Measurements from ENCODE around the gene GRB14. TPM values are rescaled to one million over a fixed set of nuclear protein-coding genes. Genes with fewer than 3 reads are reported as not detected.

Gene GRB14
- total RNA-seq, 2 donors from 2014 or later, result 1.7 to 2.0 TPM

- no peak overlapping the region for H3K27ac ChIP-seq
- intact Hi-C loops (cut with DNase I), result no loop called here
- H3K4me1 ChIP-seq, result no peaks in the 10 kb centered on the region
- H3K9me3 ChIP-seq, result no peaks in the 10 kb centered on the region
- no peak overlapping the region for H3K4me3 ChIP-seq
- H3K9ac ChIP-seq (ENCODE audit: low read depth in 2 of 2, low read length in 2 of 2), result no peak overlapping the region
- H3K36me3 ChIP-seq, result no peaks in the 10 kb centered on the region
- no peak for DNase-seq
- no peaks in the 10 kb centered on the region for H3K27me3 ChIP-seq
- no peak for TF ChIP-seq CTCF (IDR thresholded peaks at IDR 0.05)
These were observed 46.4 kb downstream of the GRB14 start for GRCh38 chr2:164574931-164575330.

- no peaks in the 10 kb centered on the region for H3K4me1 ChIP-seq
- H3K27me3 ChIP-seq, result no peaks in the 10 kb centered on the region
- DNase-seq, result no peak
- H3K4me3 ChIP-seq, result no peak overlapping the region
- no peak for TF ChIP-seq CTCF (IDR thresholded peaks at IDR 0.05)
- H3K9ac ChIP-seq (ENCODE audit: low read depth in 2 of 2, low read length in 2 of 2), result no peak overlapping the region
- intact Hi-C loops (cut with DNase I), result no loop called here
- H3K9me3 ChIP-seq, result no peaks in the 10 kb centered on the region
- no peaks in the 10 kb centered on the region for H3K36me3 ChIP-seq
- no peak overlapping the region for H3K27ac ChIP-seq
These were observed 50.8 kb downstream of the GRB14 start for GRCh38 chr2:164570475-164570874.

DNA sequence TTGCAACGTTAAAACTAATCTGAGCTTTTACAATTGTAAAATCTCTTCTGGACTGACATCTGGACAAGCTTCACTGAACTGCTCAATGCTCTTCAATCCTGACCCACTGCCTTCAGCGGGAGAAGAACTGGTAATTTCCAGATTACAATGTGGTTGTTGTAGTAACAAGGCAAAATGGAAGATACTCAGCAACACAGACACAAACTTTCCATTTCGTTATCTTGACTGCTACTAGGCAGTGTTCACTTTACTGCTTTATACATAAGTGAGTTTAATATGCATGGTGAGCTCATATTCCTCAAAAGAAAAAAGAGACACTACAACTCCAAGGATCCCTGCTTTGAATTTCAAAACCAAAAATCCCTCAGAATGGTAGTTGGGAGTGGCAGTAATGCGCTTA, 51.9 kb downstream of the GRB14 start:
- intact Hi-C loops (cut with DNase I), result no loop called here
- no peaks in the 10 kb centered on the region for H3K9me3 ChIP-seq
- H3K27ac ChIP-seq, result no peak overlapping the region

GRCh38 chr2:164568317-164568716, 53.0 kb downstream of the GRB14 start:
- no peak for TF ChIP-seq CTCF (IDR thresholded peaks at IDR 0.05)

More for the DNA sequence above, 51.9 kb downstream of the GRB14 start:
- H3K9ac ChIP-seq (ENCODE audit: low read depth in 2 of 2, low read length in 2 of 2), result no peak overlapping the region
- H3K36me3 ChIP-seq, result no peaks in the 10 kb centered on the region
- no peaks in the 10 kb centered on the region for H3K27me3 ChIP-seq
- H3K4me3 ChIP-seq, result no peak overlapping the region
- TF ChIP-seq CTCF (IDR thresholded peaks at IDR 0.05), result no peak
- no peaks in the 10 kb centered on the region for H3K4me1 ChIP-seq
- DNase-seq, result no peak

DNA sequence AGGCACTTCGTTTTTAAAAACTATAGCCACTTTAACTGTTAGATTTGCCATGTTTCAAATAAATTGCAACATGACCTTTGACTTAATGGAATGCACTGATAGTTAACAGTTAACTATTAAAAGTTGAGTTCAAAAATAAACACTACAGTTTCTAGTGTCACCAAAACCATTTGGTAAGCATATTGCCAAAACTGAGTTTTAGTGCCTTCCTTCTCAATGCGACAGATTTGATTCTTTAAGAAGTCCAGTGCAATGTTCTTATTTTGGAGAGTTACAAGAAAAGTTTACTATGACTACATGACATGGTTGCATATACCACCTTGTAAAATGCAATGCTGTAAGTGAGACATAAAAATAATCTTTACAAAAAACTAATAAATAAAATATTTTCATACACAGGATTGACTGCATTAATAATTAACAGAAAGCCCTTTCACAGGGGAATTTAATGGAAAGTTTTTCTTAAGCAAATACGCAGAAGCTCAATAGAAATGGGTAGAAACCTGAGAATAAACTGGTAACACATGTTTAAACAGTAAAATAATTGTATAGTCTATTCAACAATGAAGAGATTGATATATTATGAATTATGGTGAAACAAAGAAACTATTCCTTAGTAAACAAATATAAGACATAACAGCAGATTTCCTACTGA, 53.8 kb downstream of the GRB14 start:
- no peak overlapping the region for H3K4me3 ChIP-seq
- intact Hi-C loops (cut with DNase I), result no loop called here

More at GRCh38 chr2:164568317-164568716, 53.0 kb downstream of the GRB14 start:
- Histone ChIP-seq H3K36me3 (no peaks in the 10 kb centered on the region), H3K27ac (no peak overlapping the region), H3K4me1 (no peaks in the 10 kb centered on the region), H3K27me3 (no peaks in the 10 kb centered on the region), H3K9ac (ENCODE audit: low read depth in 2 of 2, low read length in 2 of 2) (no peak overlapping the region), H3K4me3 (no peak overlapping the region), H3K9me3 (no peaks in the 10 kb centered on the region)
- intact Hi-C loops (cut with DNase I), result no loop called here
- DNase-seq, result no peak

More for the DNA sequence above, 53.8 kb downstream of the GRB14 start:
- TF ChIP-seq CTCF (IDR thresholded peaks at IDR 0.05), result no peak
- no peaks in the 10 kb centered on the region for H3K27me3 ChIP-seq
- H3K27ac ChIP-seq, result no peak overlapping the region
- H3K4me1 ChIP-seq, result no peaks in the 10 kb centered on the region
- H3K36me3 ChIP-seq, result no peaks in the 10 kb centered on the region
- DNase-seq, result no peak
- H3K9ac ChIP-seq (ENCODE audit: low read depth in 2 of 2, low read length in 2 of 2), result no peak overlapping the region
- H3K9me3 ChIP-seq, result no peaks in the 10 kb centered on the region

Data from colonic mucosa (tissue), 4 donors.